ENCODE data around the gene TNK1. TPM values are rescaled to one million over a fixed set of nuclear protein-coding genes. Genes with fewer than 3 reads are reported as not detected.

Gene TNK1
- total RNA-seq, 4 donors from 2014 or later, result 38.9 to 110 (median 53.2) TPM

- no peaks in the 10 kb centered on the region for H3K36me3 ChIP-seq
- H3K27ac ChIP-seq, result peak overlapping the region; percentile 92 to 98 (median 98)
- H3K9me3 ChIP-seq, result no peaks in the 10 kb centered on the region
- TF ChIP-seq EP300 (IDR thresholded peaks at IDR 0.05; ENCODE audit: low read depth) (no peak), POLR2A (IDR thresholded peaks at IDR 0.05) (no peak)
- 84 to 85% methylated on average over 4 to 30 of the region's 37 CpGs for WGBS, 2 donors (ENCODE audit: low coverage in 1 of 2)
- peak; percentile 11 for DNase-seq
- H3K27me3 ChIP-seq, result no peaks in the 10 kb centered on the region
- in situ Hi-C loops (cut with MboI; ENCODE audit: low pct_ligation_motif_present in 1 of 4, low pct_unique_long_range_greater_than_20kb in 1 of 4, low sequenced_read_pairs in 3 of 4), result loop anchor here in 1 of 4 donors (10.0 kb wide), 1 partner anchor 82 kb away; the partner anchor contains the start of genes FGF11 and TMEM102
- H3K4me1 ChIP-seq, result peaks cover 7 to 58% (median 42%) of the 10 kb centered on the region in 4 donors
- intact Hi-C loops (cut with DNase I; ENCODE audit: low total_unique reads), result loop anchor here (10.0 kb wide), 1 partner anchor 202 kb away; the partner anchor contains the start of gene TNFSF13
- H3K4me3 ChIP-seq, result peak overlapping the region in 3 of 4 donors; percentile 68 to 88 (median 77)
Observed at GRCh38 chr17:7352910-7353635, 27.8 kb upstream of the TNK1 start.

- Histone ChIP-seq H3K36me3 (no peaks in the 10 kb centered on the region), H3K4me1 (peaks cover 7 to 58% (median 39%) of the 10 kb centered on the region in 4 donors), H3K4me3 (no peak overlapping the region), H3K27me3 (no peaks in the 10 kb centered on the region), H3K9me3 (no peaks in the 10 kb centered on the region), H3K27ac (peak overlapping the region in 1 of 4 donors; percentile 22)
- TF ChIP-seq POLR2A (IDR thresholded peaks at IDR 0.05) (no peak), POLR2AphosphoS5 (IDR thresholded peaks at IDR 0.05) (no peak), CTCF (IDR thresholded peaks at IDR 0.05) (no peak), EP300 (IDR thresholded peaks at IDR 0.05; ENCODE audit: low read depth) (no peak)
- DNase-seq, result peak; percentile 22
- intact Hi-C loops (cut with DNase I; ENCODE audit: low total_unique reads) (loop anchor here (2.0 to 10.0 kb wide), 2 partner anchors 200 to 444 kb away; partner anchors contain the start of gene TNFSF13), in situ Hi-C loops (cut with MboI; ENCODE audit: low pct_ligation_motif_present in 1 of 4, low pct_unique_long_range_greater_than_20kb in 1 of 4, low sequenced_read_pairs in 3 of 4) (loop anchor here in 1 of 4 donors (10.0 kb wide), 1 partner anchor 80 kb away; the partner anchor contains the start of genes FGF11 and TMEM102)
- WGBS, 2 donors (ENCODE audit: low coverage in 1 of 2), result 65 to 77% methylated on average over 5 to 9 of the region's 9 CpGs
Observed at GRCh38 chr17:7354262-7354843, 26.5 kb upstream of the TNK1 start.

GRCh38 chr17:7355053-7355452 lies 25.8 kb upstream of the TNK1 start, which contains the start of gene TMEM95:
Gene TMEM95, plus strand, starts transcription at chr17:7355156. Its CDS starts 49 bp downstream, at chr17:7355205.
- in situ Hi-C loops (cut with MboI; ENCODE audit: low pct_ligation_motif_present in 1 of 4, low pct_unique_long_range_greater_than_20kb in 1 of 4, low sequenced_read_pairs in 3 of 4), result loop anchor here in 1 of 4 donors (10.0 kb wide), 1 partner anchor 80 kb away; the partner anchor contains the start of genes FGF11 and TMEM102
- no peaks in the 10 kb centered on the region for H3K9me3 ChIP-seq
- H3K27ac ChIP-seq, result peak within 1 kb of the TSS; percentile 22 to 61 (median 39)
- peak; percentile 13 for DNase-seq
- no peaks in the 10 kb centered on the region for H3K27me3 ChIP-seq
- peaks cover 7 to 52% (median 32%) of the 10 kb centered on the region in 4 donors for H3K4me1 ChIP-seq
- WGBS, 2 donors (ENCODE audit: low coverage in 1 of 2), result 62% methylated on average over 9 of the region's 10 CpGs; no CpG with 5 or more reads in 1 of the 2 donors
- intact Hi-C loops (cut with DNase I; ENCODE audit: low total_unique reads), result loop anchor here (2.0 to 10.0 kb wide), 2 partner anchors 200 to 444 kb away; partner anchors contain the start of gene TNFSF13
- H3K4me3 ChIP-seq, result no peak within 1 kb of the TSS
- TF ChIP-seq EP300 (IDR thresholded peaks at IDR 0.05; ENCODE audit: low read depth) (no peak), POLR2AphosphoS5 (IDR thresholded peaks at IDR 0.05) (no peak), CTCF (IDR thresholded peaks at IDR 0.05) (no peak), POLR2A (IDR thresholded peaks at IDR 0.05) (no peak)
- H3K36me3 ChIP-seq, result no peaks in the 10 kb centered on the region

GRCh38 chr17:7355573-7355972 lies 25.3 kb upstream of the TNK1 start:
- Histone ChIP-seq H3K27me3 (no peaks in the 10 kb centered on the region), H3K4me1 (peaks cover 7 to 47% (median 27%) of the 10 kb centered on the region in 4 donors), H3K36me3 (no peaks in the 10 kb centered on the region), H3K27ac (peak overlapping the region; percentile 22 to 61 (median 39)), H3K4me3 (no peak overlapping the region), H3K9me3 (no peaks in the 10 kb centered on the region)
- TF ChIP-seq POLR2AphosphoS5 (IDR thresholded peaks at IDR 0.05), result no peak
- TF ChIP-seq POLR2A (IDR thresholded peaks at IDR 0.05), result peak; percentile 18
- TF ChIP-seq CTCF (IDR thresholded peaks at IDR 0.05), result no peak
- no peak for TF ChIP-seq EP300 (IDR thresholded peaks at IDR 0.05; ENCODE audit: low read depth)
- in situ Hi-C loops (cut with MboI; ENCODE audit: low pct_ligation_motif_present in 1 of 4, low pct_unique_long_range_greater_than_20kb in 1 of 4, low sequenced_read_pairs in 3 of 4) (loop anchor here in 1 of 4 donors (10.0 kb wide), 1 partner anchor 79 kb away; the partner anchor contains the start of genes FGF11 and TMEM102), intact Hi-C loops (cut with DNase I; ENCODE audit: low total_unique reads) (loop anchor here (2.0 to 10.0 kb wide), 2 partner anchors 199 to 443 kb away; partner anchors contain the start of gene TNFSF13)
- WGBS, 2 donors (ENCODE audit: low coverage in 1 of 2), result 77 to 79% methylated on average over 5 to 8 of the region's 8 CpGs
- DNase-seq, result no peak

Data from transverse colon (tissue), 4 donors.